ENCODE data around the gene TXNDC17.
"Not testable (repeated sequence)": the region's sequence is repeated elsewhere in the genome, so short reads cannot be mapped to it uniquely, and the experiment has no call there.

Gene TXNDC17

GRCh38 chr17:6640536-6641246 is at the start of gene TXNDC17, which contains the start of gene KIAA0753:
Gene TXNDC17, plus strand, starts transcription at chr17:6641060. Its CDS starts 23 bp downstream, at chr17:6641083.
Gene KIAA0753, minus strand, starts transcription at chr17:6640711. Its CDS starts 5,608 bp downstream, at chr17:6635103.
- DNase-seq = peak; percentile 82

GRCh38 chr17:6591599-6592158 is 49.2 kb upstream of the TXNDC17 start:
- no peak for DNase-seq

GRCh38 chr17:6592173-6592572 is 48.7 kb upstream of the TXNDC17 start:
- no peak for DNase-seq

GRCh38 chr17:6593371-6593770 is 47.5 kb upstream of the TXNDC17 start:
- DNase-seq = not testable (repeated sequence)

GRCh38 chr17:6596081-6596480 is 44.8 kb upstream of the TXNDC17 start:
- no peak for DNase-seq

GRCh38 chr17:6596511-6596910 is 44.3 kb upstream of the TXNDC17 start:
- DNase-seq = no peak

- no peak for DNase-seq
These were observed 43.9 kb upstream of the TXNDC17 start for GRCh38 chr17:6596941-6597340.

- no peak for DNase-seq
These were observed 43.1 kb upstream of the TXNDC17 start for GRCh38 chr17:6597727-6598126.

- no peak for DNase-seq
These were observed 41.5 kb upstream of the TXNDC17 start for GRCh38 chr17:6599364-6599763.

- no peak for DNase-seq
These were observed 38.7 kb upstream of the TXNDC17 start for GRCh38 chr17:6602141-6602540.

GRCh38 chr17:6603744-6604325 is 37.0 kb upstream of the TXNDC17 start:
- peak; percentile 4 for DNase-seq

GRCh38 chr17:6605142-6605541 is 35.7 kb upstream of the TXNDC17 start:
- DNase-seq = no peak

- DNase-seq = no peak
These were observed 32.5 kb upstream of the TXNDC17 start for GRCh38 chr17:6608321-6608720.

- no peak for DNase-seq
These were observed 30.8 kb upstream of the TXNDC17 start for GRCh38 chr17:6610011-6610410.

GRCh38 chr17:6611231-6611630 is 29.6 kb upstream of the TXNDC17 start:
- DNase-seq = no peak

GRCh38 chr17:6623941-6624340 is 16.9 kb upstream of the TXNDC17 start:
- no peak for DNase-seq

GRCh38 chr17:6626616-6627015 is 14.2 kb upstream of the TXNDC17 start:
- no peak for DNase-seq

GRCh38 chr17:6627019-6627418 is 13.8 kb upstream of the TXNDC17 start:
- DNase-seq = no peak

- no peak for DNase-seq
These were observed 10.5 kb upstream of the TXNDC17 start for GRCh38 chr17:6630390-6630789.

- DNase-seq = no peak
These were observed 8.3 kb upstream of the TXNDC17 start for GRCh38 chr17:6632530-6632929.

- no peak for DNase-seq
These were observed 7.6 kb upstream of the TXNDC17 start for GRCh38 chr17:6633263-6633662.

- no peak for DNase-seq
These were observed 4.8 kb upstream of the TXNDC17 start for GRCh38 chr17:6636105-6636504.

GRCh38 chr17:6636616-6637457 is 4.0 kb upstream of the TXNDC17 start:
- no peak for DNase-seq

All from NCI-H1436 (cell line).